ENCODE data around the gene ERICH3. TPM values are rescaled to one million over a fixed set of nuclear protein-coding genes. Genes with fewer than 3 reads are reported as not detected.

The ERICH3 gene
- polyA plus RNA-seq: 8.1 and 11.1 TPM in 2 replicates

GRCh38 chr1:74673351-74674111 is at the start of gene ERICH3:
ERICH3 (minus strand) TSS chr1:74673792; CDS start chr1:74673519, 273 bp downstream.

Other genes with a start within 250 kb of the ERICH3 start
- 1.6 TPM in 1 of 2 replicates, not detected in the other for gene LRRC53, start 161.2 kb downstream of the ERICH3 start, polyA plus RNA-seq
- 44.4 and 73.6 TPM in 2 replicates for gene CRYZ, start 59.3 kb upstream of the ERICH3 start, polyA plus RNA-seq
- 79.1 and 84.1 TPM in 2 replicates for gene TYW3, start 59.4 kb upstream of the ERICH3 start, polyA plus RNA-seq

All from Purkinje cell (primary cell).